Adrenal gland (tissue), 5 donors: ENCODE data around the gene CFAP92.

Experiments used
- POLR2A ChIP-seq, 2 donors: fragments of 450-650 bp; IDR thresholded peaks; one replicate each; pipeline ENCODE4 v1.6.1; 2017; ENCODE audit warnings: antibody characterized with exemption in 2 of 2, mild to moderate bottlenecking in 2 of 2, moderate library complexity in 1 of 2
- TF ChIP-seq, protein P1 (sequence below), 6 experiments: fragments of 450-650 bp in 4 of 6; fragments of 200-600 bp in 2 of 6; sonication (generic) in 1 of 6; IDR thresholded peaks; 1 replicate in 5 of 6; 2 replicates in 1 of 6; pipeline versions ENCODE4 v1.5.1 to v1.8.0; 2016 to 2021; ENCODE audit warnings: antibody characterized with exemption in 6 of 6, mild to moderate bottlenecking in 2 of 6, moderate library complexity in 1 of 6
- donor health status: DM: no; HTN: no; CAD: no.

DNA sequence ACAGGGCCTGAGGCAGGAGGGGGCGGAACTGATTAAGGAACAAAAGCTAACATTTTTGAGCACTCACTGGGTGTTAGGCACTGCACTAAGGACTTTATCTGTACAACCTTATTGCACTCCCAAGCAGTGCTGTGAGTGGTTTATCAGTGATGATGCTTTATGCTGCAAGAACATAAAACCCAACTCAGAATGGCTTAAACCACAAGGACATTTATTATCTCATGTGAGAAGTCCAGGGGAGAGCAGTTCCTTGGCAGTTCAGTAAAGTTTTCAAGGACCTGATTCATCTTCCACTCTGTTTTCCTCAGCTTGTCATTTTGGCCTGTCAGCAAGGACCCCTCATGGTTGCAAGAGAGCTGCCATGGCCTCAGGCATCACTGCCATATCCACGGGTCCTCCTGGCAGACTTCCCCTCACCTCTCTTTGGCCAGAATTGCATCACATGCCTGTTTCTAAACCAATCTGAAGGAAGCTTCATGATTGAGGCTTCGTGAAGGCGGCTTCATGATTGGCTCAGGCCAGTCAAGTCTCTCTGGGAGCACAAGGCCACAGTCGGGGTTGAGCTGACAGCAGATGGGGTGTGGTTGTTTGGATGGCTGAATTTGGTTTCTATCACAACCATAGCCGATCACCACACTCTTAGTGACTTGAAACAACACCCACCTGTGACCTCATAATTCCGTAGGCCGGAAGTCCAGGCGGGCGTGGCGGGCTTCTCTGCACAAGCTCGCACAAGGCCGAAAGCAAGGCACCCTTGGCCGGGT, 23.0 kb upstream of the CFAP92 start:
- TF ChIP-seq, protein P1, sequence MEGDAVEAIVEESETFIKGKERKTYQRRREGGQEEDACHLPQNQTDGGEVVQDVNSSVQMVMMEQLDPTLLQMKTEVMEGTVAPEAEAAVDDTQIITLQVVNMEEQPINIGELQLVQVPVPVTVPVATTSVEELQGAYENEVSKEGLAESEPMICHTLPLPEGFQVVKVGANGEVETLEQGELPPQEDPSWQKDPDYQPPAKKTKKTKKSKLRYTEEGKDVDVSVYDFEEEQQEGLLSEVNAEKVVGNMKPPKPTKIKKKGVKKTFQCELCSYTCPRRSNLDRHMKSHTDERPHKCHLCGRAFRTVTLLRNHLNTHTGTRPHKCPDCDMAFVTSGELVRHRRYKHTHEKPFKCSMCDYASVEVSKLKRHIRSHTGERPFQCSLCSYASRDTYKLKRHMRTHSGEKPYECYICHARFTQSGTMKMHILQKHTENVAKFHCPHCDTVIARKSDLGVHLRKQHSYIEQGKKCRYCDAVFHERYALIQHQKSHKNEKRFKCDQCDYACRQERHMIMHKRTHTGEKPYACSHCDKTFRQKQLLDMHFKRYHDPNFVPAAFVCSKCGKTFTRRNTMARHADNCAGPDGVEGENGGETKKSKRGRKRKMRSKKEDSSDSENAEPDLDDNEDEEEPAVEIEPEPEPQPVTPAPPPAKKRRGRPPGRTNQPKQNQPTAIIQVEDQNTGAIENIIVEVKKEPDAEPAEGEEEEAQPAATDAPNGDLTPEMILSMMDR (IDR thresholded peaks at IDR 0.05): no peak
- TF ChIP-seq POLR2A (IDR thresholded peaks at IDR 0.05): no peak
